HG02884 (cell line): Measurements from ENCODE around the gene ENTR1.
A peak's percentile ranks its signal among the peaks of the same experiment; 100 is the strongest.

Experiments
- ATAC-seq: cut with Tn5 transposase; IDR thresholded peaks from one replicate; pipeline ENCODE4 v1.9.1; 2021; ENCODE audit warnings: mild to moderate bottlenecking, moderate library complexity; ENCODE audit not compliant: unreplicated experiment

ENTR1 gene

GRCh38 chr9:136399176-136400037 lies 11.0 kb downstream of the ENTR1 start:
- ATAC-seq: peak; percentile 34

GRCh38 chr9:136398286-136398685 lies 12.1 kb downstream of the ENTR1 start:
- no peak for ATAC-seq

DNA sequence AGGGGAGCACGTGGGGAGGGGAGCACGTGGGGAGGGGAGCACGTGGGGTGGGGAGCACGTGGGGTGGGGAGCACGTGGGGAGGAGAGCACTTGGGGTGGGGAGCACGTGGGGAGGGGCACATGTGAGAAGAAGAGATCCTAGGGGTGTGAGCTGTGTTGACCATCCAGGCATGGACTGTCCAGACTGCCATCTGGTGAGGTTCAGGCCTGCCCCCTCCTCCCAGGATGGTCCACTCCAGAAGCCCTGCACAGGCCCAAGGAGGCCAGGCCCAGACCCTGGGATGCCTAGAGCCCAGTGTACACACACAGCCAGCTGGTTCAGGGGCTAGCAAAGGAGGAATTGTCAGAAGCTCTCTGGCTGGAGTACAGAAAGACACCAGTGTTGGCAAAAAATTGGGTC lies 12.8 kb downstream of the ENTR1 start:
- no peak for ATAC-seq

DNA sequence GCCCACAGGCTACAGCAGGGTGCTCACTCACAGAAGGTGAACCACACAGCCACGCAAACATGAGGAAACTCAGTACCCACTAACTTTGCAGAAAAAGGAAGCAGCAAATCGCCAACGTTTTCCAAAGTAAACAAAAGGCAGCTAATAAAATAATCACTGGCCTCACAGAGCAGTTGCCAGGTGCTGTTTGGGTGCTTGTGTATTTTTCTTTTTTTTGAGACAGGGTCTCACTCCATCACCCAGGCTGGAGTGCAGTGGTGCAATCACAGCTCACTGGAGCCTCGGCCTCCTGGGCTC lies 14.2 kb downstream of the ENTR1 start:
- no peak for ATAC-seq

DNA sequence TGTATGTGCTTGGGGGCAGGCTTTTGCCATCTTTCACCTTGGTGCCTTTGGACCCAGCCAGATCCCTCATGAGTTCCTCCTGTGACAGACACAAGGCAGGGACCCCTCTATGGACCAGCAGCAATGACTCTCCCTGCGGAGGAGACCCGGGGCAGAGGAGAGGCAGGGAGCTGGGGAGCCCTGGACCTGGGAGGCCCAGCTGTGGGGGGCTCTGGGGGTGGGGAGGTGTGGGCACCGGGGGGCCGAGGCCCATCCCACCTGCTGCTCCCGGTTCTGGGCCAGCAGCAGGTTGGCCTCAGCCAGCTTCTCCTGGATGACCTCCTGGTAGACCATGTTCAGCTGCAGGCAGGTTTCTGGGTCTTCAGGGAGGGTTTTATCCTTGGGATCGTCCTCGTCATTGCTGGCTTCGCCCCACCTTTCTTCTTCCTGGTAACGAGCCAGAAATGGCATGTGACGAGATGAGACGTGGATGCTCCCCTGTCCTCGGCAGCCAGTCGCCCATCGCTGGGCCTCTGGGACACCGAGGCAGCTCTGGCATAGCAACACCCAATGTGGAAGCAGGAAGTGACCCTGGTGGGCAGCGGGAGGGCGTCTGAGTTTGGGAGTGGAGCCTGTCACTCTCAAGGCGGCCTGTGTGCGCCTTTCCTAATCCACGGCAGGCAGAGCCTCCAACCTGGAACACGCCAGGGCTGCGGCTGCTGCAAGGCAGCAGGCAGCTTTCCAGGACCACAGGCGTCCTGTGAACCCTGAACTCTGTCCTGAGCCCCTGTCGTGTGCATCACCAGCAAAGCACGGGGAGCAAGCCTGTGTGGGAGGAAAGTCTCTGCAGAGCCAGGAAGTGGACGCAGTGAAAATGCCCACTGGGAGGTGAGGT lies 14.8 kb downstream of the ENTR1 start:
- no peak for ATAC-seq

DNA sequence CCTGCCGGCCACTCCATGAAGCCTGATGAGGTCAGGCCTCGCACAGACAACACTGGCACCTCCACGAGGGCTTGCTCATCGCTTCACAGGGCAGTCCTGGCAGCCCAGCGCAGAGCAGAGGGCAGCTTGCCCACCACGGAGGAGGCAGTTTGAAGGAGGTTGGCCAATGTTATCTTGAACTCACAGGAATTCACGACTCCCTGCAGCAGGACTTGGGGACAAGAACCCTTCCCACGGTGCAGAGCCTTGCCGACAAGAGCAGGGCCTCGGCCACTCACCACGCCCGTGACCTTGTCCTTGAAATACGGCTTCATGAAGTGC lies 15.4 kb downstream of the ENTR1 start:
- ATAC-seq: no peak

GRCh38 chr9:136394312-136395019 lies 15.9 kb downstream of the ENTR1 start:
- no peak for ATAC-seq

- no peak for ATAC-seq
These were observed 16.9 kb downstream of the ENTR1 start for GRCh38 chr9:136393531-136393930.

DNA sequence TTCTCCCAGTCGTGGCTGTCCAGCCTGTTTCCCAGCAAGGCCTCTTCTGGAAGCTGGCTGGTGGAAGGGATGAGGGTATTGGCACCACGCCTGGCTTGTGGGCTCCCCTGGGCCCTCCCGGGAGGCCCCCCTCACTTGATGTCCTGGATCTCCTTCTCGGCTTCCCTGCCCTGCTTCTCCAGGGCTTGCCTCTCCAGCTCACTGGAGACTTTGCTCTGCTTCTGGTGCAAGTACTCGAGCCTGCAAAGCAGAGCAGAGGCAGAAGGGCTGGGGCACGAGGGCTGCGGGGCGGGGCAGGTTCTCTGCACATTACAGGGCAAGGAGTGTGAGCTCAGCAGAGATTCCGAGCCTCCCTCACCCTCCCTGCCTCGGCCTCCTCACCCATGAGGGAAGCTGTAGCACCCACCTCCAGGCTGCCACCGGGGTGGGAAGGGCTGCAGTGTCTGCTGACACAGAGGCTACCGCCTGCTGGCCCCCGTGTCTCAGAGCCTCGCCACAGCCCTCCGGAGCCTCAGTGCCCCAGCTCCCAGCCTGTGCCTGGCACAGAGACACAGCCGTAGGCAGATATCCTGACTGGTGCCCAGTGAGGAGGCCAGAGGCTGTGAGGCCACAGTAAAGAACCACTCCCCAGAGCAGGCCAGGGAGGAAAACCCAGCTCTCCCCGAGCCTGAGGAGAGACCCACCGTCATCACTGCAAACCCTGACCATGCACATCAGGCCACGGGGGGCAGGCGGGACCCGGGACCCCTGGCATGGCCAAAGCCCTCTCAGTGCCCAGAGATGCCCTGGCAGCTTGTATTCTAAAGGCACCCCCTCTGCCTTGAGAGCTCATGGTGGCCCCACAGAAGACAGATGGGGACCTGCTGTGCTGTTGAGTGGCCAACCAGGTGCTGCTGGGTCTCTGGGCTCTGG lies 17.6 kb downstream of the ENTR1 start:
- ATAC-seq: no peak

DNA sequence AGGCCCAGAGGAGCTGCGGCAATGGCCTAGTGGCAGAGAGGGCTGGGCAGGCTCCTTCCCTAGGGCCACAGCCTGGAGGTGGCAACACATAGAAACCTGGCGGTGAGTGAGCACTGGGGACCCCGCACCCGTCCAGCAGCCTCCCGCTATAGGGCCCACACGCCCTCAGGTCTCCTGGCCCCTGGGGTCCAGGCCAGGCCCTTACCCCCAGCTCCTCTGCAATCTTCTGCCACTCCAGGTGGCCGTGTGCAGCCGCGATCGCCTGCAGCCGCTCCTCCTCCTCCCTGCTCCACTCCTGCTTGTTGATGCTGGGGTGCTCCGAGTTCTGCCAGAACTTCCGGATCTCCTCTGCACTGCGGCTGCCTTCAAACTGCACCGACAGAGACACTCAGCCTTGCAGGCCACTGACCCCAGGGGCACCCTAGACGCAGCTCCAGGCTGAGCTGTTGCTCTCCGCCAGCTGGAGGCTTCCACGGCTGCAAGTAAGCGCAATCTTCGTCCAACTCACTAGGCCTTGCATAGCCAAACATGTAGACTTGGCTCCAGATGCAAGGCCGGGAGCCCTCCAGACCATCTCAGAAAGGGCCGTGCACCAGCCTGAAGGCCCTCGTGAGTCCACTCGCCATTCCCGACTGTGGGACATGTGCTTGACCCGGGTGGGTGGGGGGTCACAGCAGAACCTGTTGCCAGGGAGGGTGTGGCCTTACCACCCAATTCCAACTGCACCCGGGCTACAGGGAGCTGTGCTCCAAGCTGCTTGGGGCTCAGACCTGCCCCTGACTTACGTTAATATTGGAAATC lies 18.5 kb downstream of the ENTR1 start:
- no peak for ATAC-seq

GRCh38 chr9:136389396-136389795 lies 21.0 kb downstream of the ENTR1 start:
- ATAC-seq: no peak

DNA sequence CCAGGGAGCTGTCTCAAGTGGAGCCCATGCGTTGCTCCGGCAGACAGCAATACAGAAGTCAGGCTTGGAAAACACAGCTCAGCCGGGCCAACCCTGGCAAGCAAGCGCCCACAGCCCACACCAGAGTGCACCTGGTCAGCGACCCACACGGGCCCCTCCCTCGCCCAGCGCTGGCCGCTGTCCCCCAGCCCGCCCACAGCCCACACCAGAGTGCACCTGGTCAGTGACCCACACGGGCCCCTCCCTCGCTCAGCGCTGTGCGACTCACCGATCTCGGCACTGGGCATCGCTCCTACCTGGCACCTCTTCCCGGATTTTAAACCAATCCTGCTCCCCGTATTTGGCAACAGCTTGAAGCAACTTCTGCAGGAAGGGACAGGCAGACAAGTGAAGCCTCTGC lies 23.2 kb downstream of the ENTR1 start:
- ATAC-seq: no peak

DNA sequence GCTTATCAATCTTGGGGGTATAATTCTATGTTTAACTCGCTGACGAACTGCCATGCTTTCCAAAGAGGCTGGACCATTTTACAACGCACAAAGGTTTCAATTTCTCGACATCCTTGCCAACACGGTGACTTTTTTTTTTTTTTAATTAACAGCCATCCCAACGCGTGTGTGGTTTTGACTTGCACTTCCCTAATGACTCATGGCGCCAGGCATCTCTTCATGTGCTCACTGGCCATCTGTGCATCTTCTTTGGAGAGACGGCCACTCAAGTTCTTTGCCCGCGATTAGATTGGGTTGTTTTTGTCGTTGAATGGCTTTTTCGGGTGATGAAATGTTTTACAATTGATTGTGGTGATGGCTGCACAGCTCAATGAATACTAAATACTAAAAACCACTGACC lies 24.4 kb downstream of the ENTR1 start:
- ATAC-seq: no peak

GRCh38 chr9:136385015-136385414 lies 25.4 kb downstream of the ENTR1 start:
- ATAC-seq: no peak

- ATAC-seq: no peak
These were observed 27.0 kb downstream of the ENTR1 start for GRCh38 chr9:136383436-136383835.

DNA sequence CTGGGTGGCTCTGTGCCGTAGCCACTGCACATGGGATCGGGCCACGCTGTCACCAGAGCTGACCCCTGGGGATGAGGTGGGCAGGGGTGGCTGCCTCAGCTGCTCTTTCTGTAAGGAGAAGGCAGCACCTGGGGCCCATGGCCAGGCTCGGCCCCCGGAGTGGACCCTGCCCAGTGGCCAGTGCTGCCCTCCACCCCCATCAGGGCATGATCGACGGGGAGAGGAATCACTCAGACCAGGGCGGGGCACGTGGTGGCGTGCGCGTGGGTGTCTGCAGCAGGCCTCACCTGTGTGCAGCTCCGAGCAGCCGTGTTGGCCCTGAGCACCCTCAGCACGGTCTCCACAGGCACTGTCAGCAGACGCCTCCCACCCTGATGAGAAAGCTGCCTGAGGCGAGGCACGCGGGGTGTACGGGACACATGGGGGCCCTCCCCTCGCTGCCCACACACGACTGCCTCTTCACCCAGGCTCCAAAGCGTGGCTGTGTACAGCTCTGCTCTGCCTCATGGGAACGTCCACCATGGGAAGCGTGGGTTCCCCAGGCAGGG lies 28.4 kb downstream of the ENTR1 start:
- ATAC-seq: no peak

- no peak for ATAC-seq
These were observed 29.1 kb downstream of the ENTR1 start for GRCh38 chr9:136381311-136381710.

DNA sequence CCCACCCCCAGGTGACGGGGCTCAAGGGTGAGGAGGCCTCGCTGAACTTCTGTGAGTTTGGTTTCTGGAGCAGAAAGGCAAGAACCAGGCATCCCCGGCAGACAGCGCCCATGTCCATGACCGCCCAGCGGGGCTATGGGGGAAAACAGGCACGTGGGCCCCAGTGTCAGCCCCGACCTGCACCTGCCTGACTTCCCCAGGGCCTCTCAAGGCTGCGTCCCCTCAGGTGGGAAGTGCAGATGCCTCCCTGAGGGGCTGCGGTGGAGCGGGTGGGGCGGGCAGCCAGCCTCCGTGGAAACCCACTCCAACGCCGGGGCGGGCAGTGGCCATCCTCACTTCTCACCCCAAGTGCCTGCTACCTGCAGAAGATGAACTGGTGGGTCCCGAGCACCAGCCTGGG lies 30.0 kb downstream of the ENTR1 start:
- ATAC-seq: no peak

- no peak for ATAC-seq
These were observed 30.5 kb downstream of the ENTR1 start for GRCh38 chr9:136379891-136380290.

- no peak for ATAC-seq
These were observed 31.0 kb downstream of the ENTR1 start for GRCh38 chr9:136379401-136379800.
